Osteoblast (primary cell): Measurements from ENCODE around the gene GAL. TPM values are rescaled to one million over a fixed set of nuclear protein-coding genes. Genes with fewer than 3 reads are reported as not detected.

Experiments
- DNase-seq: peaks from one replicate; pipeline ENCODE4 v3.0.0; 2011; ENCODE audit warnings: low spot score, mixed read lengths; ENCODE audit not compliant: insufficient read length; ENCODE audit errors: missing footprints
- H2AFZ ChIP-seq: 2 replicates; pipeline ENCODE4 v1.6.0; 2011; ENCODE audit warnings: mild to moderate bottlenecking, low read length
- H3K27ac ChIP-seq: 2 replicates; pipeline ENCODE4 v1.5.1; 2011; ENCODE audit warnings: mild to moderate bottlenecking, low read depth, low read length, moderate library complexity
- H3K27me3 ChIP-seq: 2 replicates; pipeline ENCODE4 v1.6.0; 2012; ENCODE audit warnings: mild to moderate bottlenecking, control low read depth, inconsistent platforms, low read length, moderate library complexity; ENCODE audit not compliant: insufficient read depth
- H3K36me3 ChIP-seq: 2 replicates; pipeline ENCODE4 v1.5.1; 2011; ENCODE audit warnings: mild to moderate bottlenecking, low read length, control low read depth, moderate library complexity; ENCODE audit not compliant: insufficient read depth
- H3K4me1 ChIP-seq: 2 replicates; pipeline ENCODE4 v1.5.1; 2011; ENCODE audit warnings: mild to moderate bottlenecking, low read length, control low read depth, moderate library complexity; ENCODE audit not compliant: insufficient read depth
- H3K4me2 ChIP-seq: 2 replicates; pipeline ENCODE4 v1.6.0; 2011; ENCODE audit warnings: mild to moderate bottlenecking, low read length; ENCODE audit not compliant: insufficient read depth
- H3K4me3 ChIP-seq: fragments of 200-600 bp; sonication (generic); 3 replicates; pipeline ENCODE4 v1.5.1; 2012; ENCODE audit warnings: mild to moderate bottlenecking, low read length, inconsistent platforms; ENCODE audit not compliant: insufficient read depth
- H3K79me2 ChIP-seq: 2 replicates; pipeline ENCODE4 v1.6.0; 2012; ENCODE audit warnings: mild to moderate bottlenecking, low read length, control low read depth, inconsistent platforms; ENCODE audit not compliant: insufficient read depth
- H3K9me3 ChIP-seq: 2 replicates; pipeline ENCODE4 v1.5.1; 2011; ENCODE audit warnings: low read depth, low read length, control low read depth
- H4K20me1 ChIP-seq: 2 replicates; pipeline ENCODE4 v1.6.0; 2012; ENCODE audit warnings: mild to moderate bottlenecking, low read length, control low read depth; ENCODE audit not compliant: insufficient read depth
- CTCF ChIP-seq: IDR thresholded peaks from 2 replicates; pipeline ENCODE4 v1.5.1; 2011; ENCODE audit warnings: mild to moderate bottlenecking, low read depth, low read length, moderate library complexity; ENCODE audit errors: extremely low read depth
- total RNA-seq: library from RNA; depleted of rRNA; stranded (reverse); fragments of >200 nt; gene quantifications from 2 replicates; pipeline ENCODE4 v1.2.3, GENCODE V29; 2012

The GAL gene
- total RNA-seq, 1 donor, result not detected

GRCh38 chr11:68667511-68668500 is 16.5 kb upstream of the GAL start:
- no peak overlapping the region for H3K4me3 ChIP-seq
- peaks cover 2% of the 10 kb centered on the region for H4K20me1 ChIP-seq
- no peak overlapping the region for H2AFZ ChIP-seq
- H3K4me2 ChIP-seq, result no peak overlapping the region
- no peak for TF ChIP-seq CTCF
- H3K79me2 ChIP-seq, result no peaks in the 10 kb centered on the region
- H3K27ac ChIP-seq, result no peak overlapping the region
- no peaks in the 10 kb centered on the region for H3K36me3 ChIP-seq
- no peaks in the 10 kb centered on the region for H3K4me1 ChIP-seq
- peaks cover 23% of the 10 kb centered on the region for H3K27me3 ChIP-seq
- H3K9me3 ChIP-seq, result no peaks in the 10 kb centered on the region
- DNase-seq, result peak; percentile 27

- Histone ChIP-seq H3K79me2 (no peaks in the 10 kb centered on the region), H3K4me2 (no peak overlapping the region), H3K4me3 (no peak overlapping the region), H3K36me3 (no peaks in the 10 kb centered on the region), H4K20me1 (peaks cover 2% of the 10 kb centered on the region), H3K9me3 (peaks cover 6% of the 10 kb centered on the region), H3K27me3 (peaks cover 18% of the 10 kb centered on the region), H2AFZ (no peak overlapping the region), H3K4me1 (no peaks in the 10 kb centered on the region), H3K27ac (no peak overlapping the region)
- no peak for TF ChIP-seq CTCF
- DNase-seq, result peak; percentile 35
Observed at GRCh38 chr11:68669301-68670090, 14.8 kb upstream of the GAL start.

- H3K9me3 ChIP-seq, result peaks cover 6% of the 10 kb centered on the region
- H3K4me3 ChIP-seq, result no peak overlapping the region
- H3K36me3 ChIP-seq, result no peaks in the 10 kb centered on the region
- no peak overlapping the region for H3K27ac ChIP-seq
- peaks cover 2% of the 10 kb centered on the region for H4K20me1 ChIP-seq
- H2AFZ ChIP-seq, result no peak overlapping the region
- no peaks in the 10 kb centered on the region for H3K79me2 ChIP-seq
- peaks cover 11% of the 10 kb centered on the region for H3K27me3 ChIP-seq
- no peak for TF ChIP-seq CTCF
- no peak for DNase-seq
- no peaks in the 10 kb centered on the region for H3K4me1 ChIP-seq
- H3K4me2 ChIP-seq, result no peak overlapping the region
Observed at GRCh38 chr11:68670208-68670992, 13.9 kb upstream of the GAL start.
